HCT116 (cell line): Measurements from ENCODE around the gene FAM53B. TPM values are rescaled to one million over a fixed set of nuclear protein-coding genes. Genes with fewer than 3 reads are reported as not detected.

ENCODE experiments used
- ATAC-seq: fragments of 200-7000 bp; cut with Tn5 transposase; 2 replicates; pipeline ENCODE4 v1.9.1; 2020; ENCODE audit warnings: mild to moderate bottlenecking, moderate library complexity
- BruUV-seq: library from RNA; stranded (reverse); fragments of 400-500 nt; replicated peaks from 2 replicates; lab custom pipeline; 2021; lab: Mats Ljungman, UMichigan
- CTCF ChIA-PET: fragments of 300-600 bp; sonication (Branson Sonifier 250); formaldehyde crosslinking; loops from one replicate; lab custom pipeline; 2021; ENCODE audit warnings: antibody characterized with exemption; lab: Charles Lee
- POLR2A ChIA-PET: fragments of 300-600, 350-600 bp; sonication (Branson Sonifier 250); formaldehyde crosslinking; loops from one replicate; lab custom pipeline; 2021; ENCODE audit warnings: antibody characterized with exemption; lab: Charles Lee
- RAD21 ChIA-PET, 2 experiments: fragments of 300-600 bp; sonication (Branson Sonifier 250); formaldehyde crosslinking; loops; one replicate each; lab custom pipeline; 2023; ENCODE audit warnings: low total read pairs in 2 of 2; ENCODE audit not compliant: uncharacterized antibody in 2 of 2, unreplicated experiment in 2 of 2, low non-redundant PET in 1 of 2; lab: Charles Lee
- DNase-seq: peaks from one replicate; pipeline ENCODE4 v3.0.0-alpha.2; 2010; ENCODE audit warnings: low read depth, low spot score
- H2AFZ ChIP-seq: fragments of 200-600 bp; shearing (Covaris generic), sonication (generic); 2 replicates; pipeline ENCODE4 v1.6.1; 2017; ENCODE audit warnings: low read depth, mixed run types, mixed read lengths, antibody characterized with exemption, low read length; ENCODE audit not compliant: poor library complexity, severe bottlenecking
- H3K27ac ChIP-seq: 2 replicates; pipeline ENCODE4 v1.5.1; 2012; ENCODE audit warnings: low read depth, low read length
- H3K27me3 ChIP-seq: fragments of 200-600 bp; sonication (generic); 2 replicates; pipeline ENCODE4 v1.6.1; 2016; ENCODE audit warnings: mixed run types, low read length, mixed read lengths; ENCODE audit not compliant: insufficient read depth
- H3K36me3 ChIP-seq, 2 experiments: fragments of 200-500 bp in 1 of 2; fragments of 200-600 bp in 1 of 2; sonication (Bioruptor generic) in 1 of 2; sonication (generic) in 1 of 2; 2 replicates each; pipeline versions ENCODE4 v1.5.1 to v1.6.1; 2014 to 2016; ENCODE audit warnings: low read length in 2 of 2, inconsistent platforms in 1 of 2, mixed read lengths in 1 of 2, mixed run types in 1 of 2; ENCODE audit not compliant: insufficient read depth in 2 of 2, control insufficient read depth in 1 of 2
- H3K4me1 ChIP-seq, 2 experiments: fragments of 200-600 bp in 1 of 2; sonication (generic) in 1 of 2; 2 replicates each; pipeline versions ENCODE4 v1.5.1 to v1.6.1; 2012 to 2017; ENCODE audit warnings: low read length in 2 of 2, inconsistent platforms in 1 of 2, mild to moderate bottlenecking in 1 of 2, mixed read lengths in 1 of 2, mixed run types in 1 of 2, moderate library complexity in 1 of 2; ENCODE audit not compliant: insufficient read depth in 2 of 2, control insufficient read depth in 1 of 2
- H3K4me2 ChIP-seq: fragments of 200-600 bp; sonication (generic); 2 replicates; pipeline ENCODE4 v1.6.1; 2017; ENCODE audit warnings: mixed run types, low read length, mixed read lengths
- H3K4me3 ChIP-seq, 2 experiments: fragments of 200-600 bp in 1 of 2; sonication (generic) in 1 of 2; replicated peaks in 1 of 2; 2 replicates each; pipeline ENCODE4 v1.5.1; 2011 to 2016; ENCODE audit warnings: low read length in 2 of 2, control low read depth in 1 of 2, low read depth in 1 of 2, mild to moderate bottlenecking in 1 of 2, mixed read lengths in 1 of 2, mixed run types in 1 of 2
- H3K79me2 ChIP-seq: fragments of 200-600 bp; sonication (generic); 2 replicates; pipeline ENCODE4 v1.6.1; 2017; ENCODE audit warnings: mild to moderate bottlenecking, mixed run types, low read length, moderate library complexity, mixed read lengths; ENCODE audit not compliant: insufficient read depth
- H3K9ac ChIP-seq: fragments of 200-600 bp; sonication (generic); 2 replicates; pipeline ENCODE4 v1.6.1; 2016; ENCODE audit warnings: low read length, mixed read lengths
- H3K9me2 ChIP-seq: fragments of 200-600 bp; sonication (generic), shearing (Covaris generic); 2 replicates; pipeline ENCODE4 v1.6.1; 2017; ENCODE audit warnings: mixed run types, mild to moderate bottlenecking, moderate library complexity; ENCODE audit not compliant: insufficient read depth
- H3K9me3 ChIP-seq, 2 experiments: fragments of 200-500 bp in 1 of 2; fragments of 200-600 bp in 1 of 2; sonication (Bioruptor generic) in 1 of 2; sonication (generic) in 1 of 2; 2 replicates each; pipeline ENCODE4 v1.6.1; 2014 to 2017; ENCODE audit warnings: low read length in 2 of 2, mixed read lengths in 2 of 2, inconsistent platforms in 1 of 2, low read depth in 1 of 2, mild to moderate bottlenecking in 1 of 2, mixed run types in 1 of 2, moderate library complexity in 1 of 2; ENCODE audit not compliant: control insufficient read depth in 1 of 2, insufficient read depth in 1 of 2
- H4K20me1 ChIP-seq: fragments of 200-600 bp; sonication (generic), shearing (Covaris generic); 2 replicates; pipeline ENCODE4 v1.6.1; 2017; ENCODE audit warnings: mixed run types, mild to moderate bottlenecking, moderate library complexity; ENCODE audit not compliant: insufficient read depth
- CEBPB ChIP-seq: IDR thresholded peaks from 2 replicates; pipeline ENCODE4 v1.6.1; 2012; ENCODE audit warnings: low read depth
- CTCF ChIP-seq, 3 experiments: fragments of 200-600 bp in 1 of 3; sonication (generic) in 1 of 3; IDR thresholded peaks in 2 of 3; conservative IDR thresholded peaks in 1 of 3; 2 replicates each; pipeline ENCODE4 v1.5.1; 2012 to 2017; ENCODE audit warnings: low read depth in 2 of 3, low read length in 2 of 3, antibody characterized with exemption in 1 of 3, borderline replicate concordance in 1 of 3, control low read depth in 1 of 3, mild to moderate bottlenecking in 1 of 3, mixed read lengths in 1 of 3, mixed run types in 1 of 3, moderate library complexity in 1 of 3; ENCODE audit not compliant: insufficient read depth in 1 of 3
- EGR1 ChIP-seq: IDR thresholded peaks from 2 replicates; pipeline ENCODE4 v1.6.1; 2012; ENCODE audit warnings: low read depth
- ELF1 ChIP-seq: IDR thresholded peaks from 2 replicates; pipeline ENCODE4 v1.6.1; 2012; ENCODE audit warnings: low read depth, borderline replicate concordance
- EZH2 ChIP-seq: fragments of 200-600 bp; sonication (generic); IDR thresholded peaks from 2 replicates; pipeline ENCODE4 v1.6.1; 2017; ENCODE audit warnings: antibody characterized with exemption, mixed run types
- FOSL1 ChIP-seq: IDR thresholded peaks from 2 replicates; pipeline ENCODE4 v1.6.1; 2012; ENCODE audit warnings: low read depth
- JUND ChIP-seq: IDR thresholded peaks from 2 replicates; pipeline ENCODE4 v1.6.1; 2012
- RAD21 ChIP-seq: IDR thresholded peaks from 2 replicates; pipeline ENCODE4 v1.6.1; 2012; ENCODE audit warnings: low read depth, mild to moderate bottlenecking
- SIN3A ChIP-seq: IDR thresholded peaks from 2 replicates; pipeline ENCODE4 v1.6.1; 2012; ENCODE audit warnings: low read depth
- SRF ChIP-seq: IDR thresholded peaks from 2 replicates; pipeline ENCODE4 v1.6.1; 2012; ENCODE audit warnings: low read depth
- YY1 ChIP-seq: IDR thresholded peaks from 2 replicates; pipeline ENCODE4 v1.6.1; 2011; ENCODE audit warnings: low read length, low read depth, moderate library complexity, mild to moderate bottlenecking; ENCODE audit not compliant: insufficient replicate concordance; ENCODE audit errors: extremely low read depth
- ZFX ChIP-seq: fragments of 450-650 bp; IDR thresholded peaks from 2 replicates; pipeline ENCODE4 v1.6.1; 2017
- ZNF274 ChIP-seq: fragments of 200-500 bp; sonication (Bioruptor generic); IDR thresholded peaks from 2 replicates; pipeline ENCODE4 v1.6.1; 2014; ENCODE audit warnings: mild to moderate bottlenecking, low read depth, low read length, inconsistent platforms
- intact Hi-C: fragments of 100-400 bp; cut with micrococcal nuclease; formaldehyde crosslinking; loops from 2 replicates; pipeline ENCODE4 v1.10.0; 2022
- total RNA-seq: library from RNA; stranded (reverse); gene quantifications from one replicate; pipeline ENCODE4 v1.2.1, GENCODE V29; 2021; ENCODE audit not compliant: unreplicated experiment
- TF ChIP-seq, protein P1 (sequence below): IDR thresholded peaks from 2 replicates; pipeline ENCODE4 v1.6.1; 2011; ENCODE audit warnings: mild to moderate bottlenecking, low read length, moderate library complexity; ENCODE audit not compliant: insufficient replicate concordance; ENCODE audit errors: extremely low read depth
- TF ChIP-seq, protein P2 (sequence below): IDR thresholded peaks from 2 replicates; pipeline ENCODE4 v1.6.1; 2012
- TF ChIP-seq, protein P3 (sequence below): IDR thresholded peaks from 2 replicates; pipeline ENCODE4 v1.6.1; 2012

FAM53B gene
- total RNA-seq, 1 experiment from 2014 or later, result 19.6 TPM

DNA sequence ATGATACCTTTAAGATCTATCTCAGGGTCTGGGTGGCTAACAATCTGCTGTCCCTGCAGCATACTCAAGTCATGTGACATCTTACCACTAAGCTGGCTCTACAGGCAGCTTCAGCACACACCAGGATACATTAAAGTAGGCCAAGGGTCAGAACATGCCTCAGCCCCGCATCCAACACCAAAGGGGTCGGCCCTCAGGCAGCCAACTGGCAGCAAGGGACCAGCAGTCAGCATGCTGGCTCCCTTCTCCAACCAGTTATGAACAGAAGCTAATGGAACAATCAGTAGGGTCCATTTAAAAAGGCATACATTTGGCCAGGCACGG lies 37.1 kb downstream of the FAM53B start (continued):
- TF ChIP-seq, protein P1, sequence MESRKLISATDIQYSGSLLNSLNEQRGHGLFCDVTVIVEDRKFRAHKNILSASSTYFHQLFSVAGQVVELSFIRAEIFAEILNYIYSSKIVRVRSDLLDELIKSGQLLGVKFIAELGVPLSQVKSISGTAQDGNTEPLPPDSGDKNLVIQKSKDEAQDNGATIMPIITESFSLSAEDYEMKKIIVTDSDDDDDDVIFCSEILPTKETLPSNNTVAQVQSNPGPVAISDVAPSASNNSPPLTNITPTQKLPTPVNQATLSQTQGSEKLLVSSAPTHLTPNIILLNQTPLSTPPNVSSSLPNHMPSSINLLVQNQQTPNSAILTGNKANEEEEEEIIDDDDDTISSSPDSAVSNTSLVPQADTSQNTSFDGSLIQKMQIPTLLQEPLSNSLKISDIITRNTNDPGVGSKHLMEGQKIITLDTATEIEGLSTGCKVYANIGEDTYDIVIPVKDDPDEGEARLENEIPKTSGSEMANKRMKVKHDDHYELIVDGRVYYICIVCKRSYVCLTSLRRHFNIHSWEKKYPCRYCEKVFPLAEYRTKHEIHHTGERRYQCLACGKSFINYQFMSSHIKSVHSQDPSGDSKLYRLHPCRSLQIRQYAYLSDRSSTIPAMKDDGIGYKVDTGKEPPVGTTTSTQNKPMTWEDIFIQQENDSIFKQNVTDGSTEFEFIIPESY, result no peak
- no peak for TF ChIP-seq YY1
- no peak for TF ChIP-seq ELF1
- TF ChIP-seq CTCF (IDR thresholded peaks at IDR 0.05 in 2 of 3, conservative IDR thresholded peaks at IDR 0.05 in 1 of 3; ENCODE audit: borderline replicate concordance in 1 of 3, insufficient read depth in 1 of 3, low read depth in 2 of 3, low read length in 2 of 3), result no peak
- TF ChIP-seq, protein P2, sequence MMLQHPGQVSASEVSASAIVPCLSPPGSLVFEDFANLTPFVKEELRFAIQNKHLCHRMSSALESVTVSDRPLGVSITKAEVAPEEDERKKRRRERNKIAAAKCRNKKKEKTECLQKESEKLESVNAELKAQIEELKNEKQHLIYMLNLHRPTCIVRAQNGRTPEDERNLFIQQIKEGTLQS, result no peak
- no peak for TF ChIP-seq ZFX
- TF ChIP-seq SIN3A, result no peak

DNA sequence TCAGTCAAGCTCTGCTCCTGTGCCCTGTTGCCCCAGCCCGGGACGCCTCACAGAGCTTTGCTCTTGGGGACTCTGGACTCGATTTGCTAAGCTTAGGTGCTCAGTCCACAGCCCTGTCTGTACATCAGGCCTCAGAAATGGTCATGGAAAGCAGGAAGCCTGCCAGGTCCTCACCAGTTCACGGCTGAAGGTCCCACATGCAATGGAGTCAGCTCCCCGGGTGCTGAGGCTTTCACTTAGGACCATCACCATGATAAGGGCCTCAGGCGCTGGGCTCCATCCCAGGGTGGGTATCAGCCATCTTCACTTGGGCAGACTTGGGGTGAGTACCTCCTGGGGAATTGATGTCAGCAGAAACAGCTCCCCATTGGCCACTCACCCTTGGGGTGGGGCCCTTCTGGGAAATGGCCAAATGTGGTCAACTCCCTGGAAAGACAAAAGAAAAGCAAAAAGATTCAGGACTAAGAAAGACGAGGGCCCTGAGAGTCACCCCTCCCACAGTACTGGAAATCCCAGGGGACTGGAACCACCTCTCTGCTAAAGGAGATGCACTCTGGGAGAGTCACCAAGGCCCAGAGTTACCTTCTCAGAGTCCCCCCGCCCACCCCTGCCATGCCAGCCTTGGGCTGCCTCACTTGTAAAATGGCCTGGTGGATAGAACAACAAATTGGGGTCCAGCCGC lies 37.6 kb downstream of the FAM53B start:
- ChIA-PET POLR2A (no interaction called here), CTCF (interaction anchor here (1.2 to 1.3 kb wide), 3 partner anchors 35 to 122 kb away, joined by 3 to 4 read pairs (median 3); no protein-coding TSS in a partner anchor), RAD21 (no interaction called here)
- no peak overlapping the region for H3K4me3 ChIP-seq
- H3K9me2 ChIP-seq, result no peaks in the 10 kb centered on the region
- H3K4me2 ChIP-seq, result no peak overlapping the region
- H2AFZ ChIP-seq, result no peak overlapping the region
- no peaks in the 10 kb centered on the region for H3K79me2 ChIP-seq
- H3K4me1 ChIP-seq, result peaks cover 17 to 24% of the 10 kb centered on the region in 2 experiments; a peak in 3 of 4 replicates
- no peak overlapping the region for H3K27ac ChIP-seq
- H3K27me3 ChIP-seq, result no peaks in the 10 kb centered on the region
- peaks cover 0 to 4% of the 10 kb centered on the region in 2 experiments; a peak in 1 of 4 replicates for H3K36me3 ChIP-seq
- H3K9ac ChIP-seq, result no peak overlapping the region
- H3K9me3 ChIP-seq, result no peaks in the 10 kb centered on the region
- BruUV-seq, result no TSS peak
- ATAC-seq, result no peak
- no peak for DNase-seq
- intact Hi-C loops, result no loop called here
- no peaks in the 10 kb centered on the region for H4K20me1 ChIP-seq
- TF ChIP-seq JUND, result no peak
- no peak for TF ChIP-seq FOSL1
- no peak for TF ChIP-seq EZH2
- TF ChIP-seq, protein P3, sequence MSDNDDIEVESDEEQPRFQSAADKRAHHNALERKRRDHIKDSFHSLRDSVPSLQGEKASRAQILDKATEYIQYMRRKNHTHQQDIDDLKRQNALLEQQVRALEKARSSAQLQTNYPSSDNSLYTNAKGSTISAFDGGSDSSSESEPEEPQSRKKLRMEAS, result no peak
- no peak for TF ChIP-seq ZNF274
- no peak for TF ChIP-seq EGR1
- no peak for TF ChIP-seq RAD21
- TF ChIP-seq, protein P1, result no peak
- no peak for TF ChIP-seq SRF
- no peak for TF ChIP-seq CEBPB
